GM12873 (cell line): ENCODE results near the gene LRRC74B.

Source experiments
- CTCF ChIP-seq: IDR thresholded peaks from 2 replicates; pipeline ENCODE4 v1.5.1; 2012; ENCODE audit warnings: low read depth, mild to moderate bottlenecking, moderate library complexity, low read length, control low read depth; ENCODE audit not compliant: insufficient read depth; ENCODE audit errors: missing control alignments

LRRC74B gene

GRCh38 chr22:21098099-21098671 lies 52.4 kb downstream of the LRRC74B start:
- peak; percentile 37 for TF ChIP-seq CTCF

- no peak for TF ChIP-seq CTCF
These were observed 53.8 kb downstream of the LRRC74B start for GRCh38 chr22:21099578-21099977.

- no peak for TF ChIP-seq CTCF
These were observed 54.6 kb downstream of the LRRC74B start for GRCh38 chr22:21100149-21101032.

GRCh38 chr22:21101877-21102638 lies 56.3 kb downstream of the LRRC74B start:
- TF ChIP-seq CTCF, result no peak

- TF ChIP-seq CTCF, result peak; percentile 90
These were observed 57.0 kb downstream of the LRRC74B start for GRCh38 chr22:21102659-21103267.

GRCh38 chr22:21103633-21104032 lies 57.9 kb downstream of the LRRC74B start:
- no peak for TF ChIP-seq CTCF

- no peak for TF ChIP-seq CTCF
These were observed 58.5 kb downstream of the LRRC74B start for GRCh38 chr22:21104126-21104691.
